ENCODE data around the gene DEPDC4. TPM values are rescaled to one million over a fixed set of nuclear protein-coding genes. Genes with fewer than 3 reads are reported as not detected.
"Not testable (repeated sequence)": the region's sequence is repeated elsewhere in the genome, so short reads cannot be mapped to it uniquely, and the experiment has no call there.

The DEPDC4 gene
- total RNA-seq, 1 donor from 2014 or later: 1.0 TPM

DNA sequence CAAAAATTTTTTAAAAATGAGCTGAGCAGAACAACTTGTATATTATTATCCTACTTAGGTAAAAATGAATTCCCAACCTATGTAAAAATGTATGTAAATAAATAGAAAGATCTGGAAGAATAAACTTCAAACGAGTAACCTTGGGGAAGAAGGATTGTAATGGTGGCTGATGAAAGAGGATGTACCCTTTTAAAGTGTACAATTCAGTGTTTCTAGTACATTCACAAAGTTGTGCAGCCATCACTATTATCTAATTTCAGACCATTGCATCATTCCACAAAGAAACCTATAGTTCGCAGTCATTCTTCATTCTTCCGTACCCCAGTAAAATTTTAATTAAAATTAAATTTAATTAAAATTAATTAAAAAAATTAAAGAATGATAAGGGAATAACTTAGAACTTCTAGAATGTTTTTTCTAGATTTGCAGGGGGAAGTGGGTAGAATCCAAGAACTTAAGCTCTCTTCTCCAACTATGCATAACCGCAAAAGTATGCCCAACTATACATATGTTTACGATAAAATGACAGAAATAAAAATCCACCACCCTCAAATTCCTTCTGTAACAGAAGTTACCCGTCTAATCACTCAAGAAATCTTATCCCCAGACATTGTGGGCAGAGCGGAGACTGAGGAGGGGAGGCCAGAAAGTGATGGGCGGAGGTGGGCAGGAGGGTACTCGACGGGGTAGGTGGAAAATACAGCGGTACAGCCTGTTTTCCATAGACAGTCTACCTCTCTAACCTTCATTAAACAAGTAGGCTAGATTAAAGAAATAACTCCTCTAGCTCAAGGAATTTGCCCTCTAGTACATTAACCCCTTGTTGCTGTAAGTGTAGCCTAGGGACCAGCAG lies 921 bp downstream of the DEPDC4 start:
- peaks cover 15 to 17% (median 15%) of the 10 kb centered on the region in 3 donors for H3K4me1 ChIP-seq (ENCODE audit: control insufficient read depth in 3 of 3, insufficient read depth in 3 of 3, low read length in 3 of 3)
- peak overlapping the region; percentile 69 to 93 (median 87) for H3K4me3 ChIP-seq (ENCODE audit: low read length in 3 of 3)
- no peaks in the 10 kb centered on the region for H3K36me3 ChIP-seq (ENCODE audit: control insufficient read depth in 3 of 3, insufficient read depth in 3 of 3, low read length in 3 of 3)
- peak overlapping the region; percentile 95 for H3K27ac ChIP-seq (ENCODE audit: low read depth, low read length)
- no peaks in the 10 kb centered on the region for H3K9me3 ChIP-seq (ENCODE audit: control insufficient read depth in 3 of 3, low read length in 3 of 3)
- peak overlapping the region in 2 of 3 donors; percentile 92 to 96 for H3K9ac ChIP-seq (ENCODE audit: low read depth in 1 of 3, low read length in 3 of 3)
- no peaks in the 10 kb centered on the region for H3K27me3 ChIP-seq (ENCODE audit: control insufficient read depth in 3 of 3, insufficient read depth in 3 of 3, low read length in 3 of 3)

DNA sequence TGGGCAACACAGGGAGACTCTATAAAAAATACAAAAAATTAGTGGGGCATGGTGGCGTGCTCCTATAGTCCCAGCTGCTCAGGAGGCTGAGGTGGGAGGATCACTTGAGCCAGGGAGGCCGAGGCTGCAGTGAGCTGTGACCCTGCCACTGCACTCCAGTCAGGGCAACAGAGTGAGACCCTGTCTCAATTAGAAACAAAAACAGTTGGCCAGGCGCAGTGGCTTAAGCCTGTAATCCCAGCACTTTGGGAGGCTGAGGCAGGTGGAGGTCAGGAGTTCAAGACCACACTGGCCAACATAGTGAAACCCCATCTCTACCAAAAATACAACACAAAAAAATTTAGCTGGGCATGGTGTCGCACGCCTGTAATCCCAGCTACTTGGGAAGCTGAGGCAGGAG lies 1.8 kb downstream of the DEPDC4 start:
- not testable (repeated sequence) for H3K4me3 ChIP-seq (ENCODE audit: low read length in 3 of 3); H3K27ac ChIP-seq (ENCODE audit: low read depth, low read length); H3K9ac ChIP-seq (ENCODE audit: low read depth in 1 of 3, low read length in 3 of 3); H3K9me3 ChIP-seq (ENCODE audit: control insufficient read depth in 3 of 3, low read length in 3 of 3); H3K36me3 ChIP-seq (ENCODE audit: control insufficient read depth in 3 of 3, insufficient read depth in 3 of 3, low read length in 3 of 3); H3K27me3 ChIP-seq (ENCODE audit: control insufficient read depth in 3 of 3, insufficient read depth in 3 of 3, low read length in 3 of 3)
- H3K4me1 ChIP-seq (ENCODE audit: control insufficient read depth in 3 of 3, insufficient read depth in 3 of 3, low read length in 3 of 3): peaks cover 15 to 17% (median 15%) of the 10 kb centered on the region in 3 donors

DNA sequence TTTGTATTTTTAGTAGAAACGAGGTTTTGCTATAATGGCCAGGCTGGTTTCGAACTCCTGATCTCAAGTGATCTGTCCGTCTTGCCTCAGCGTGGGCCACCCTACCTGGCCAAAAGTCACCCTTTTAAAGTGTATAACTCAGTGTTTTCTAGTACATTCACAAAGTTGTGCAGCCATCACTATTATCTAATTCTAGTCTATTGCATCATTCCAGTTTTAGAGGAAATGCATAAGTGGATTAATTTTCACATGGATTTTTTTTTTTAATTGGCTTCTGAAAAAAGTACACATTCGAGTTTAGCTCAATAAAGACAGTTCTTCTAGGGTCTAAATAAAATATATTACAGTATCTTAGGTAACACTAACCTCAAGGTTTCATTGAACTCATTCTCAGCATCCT lies 3.7 kb downstream of the DEPDC4 start:
- H3K9me3 ChIP-seq (ENCODE audit: control insufficient read depth in 3 of 3, low read length in 3 of 3): no peaks in the 10 kb centered on the region
- H3K27me3 ChIP-seq (ENCODE audit: control insufficient read depth in 3 of 3, insufficient read depth in 3 of 3, low read length in 3 of 3): no peaks in the 10 kb centered on the region
- H3K4me3 ChIP-seq (ENCODE audit: low read length in 3 of 3): no peak overlapping the region
- peaks cover 0 to 7% (median 3%) of the 10 kb centered on the region in 3 donors for H3K4me1 ChIP-seq (ENCODE audit: control insufficient read depth in 3 of 3, insufficient read depth in 3 of 3, low read length in 3 of 3)
- H3K9ac ChIP-seq (ENCODE audit: low read depth in 1 of 3, low read length in 3 of 3): no peak overlapping the region
- no peak overlapping the region for H3K27ac ChIP-seq (ENCODE audit: low read depth, low read length)
- H3K36me3 ChIP-seq (ENCODE audit: control insufficient read depth in 3 of 3, insufficient read depth in 3 of 3, low read length in 3 of 3): no peaks in the 10 kb centered on the region

DNA sequence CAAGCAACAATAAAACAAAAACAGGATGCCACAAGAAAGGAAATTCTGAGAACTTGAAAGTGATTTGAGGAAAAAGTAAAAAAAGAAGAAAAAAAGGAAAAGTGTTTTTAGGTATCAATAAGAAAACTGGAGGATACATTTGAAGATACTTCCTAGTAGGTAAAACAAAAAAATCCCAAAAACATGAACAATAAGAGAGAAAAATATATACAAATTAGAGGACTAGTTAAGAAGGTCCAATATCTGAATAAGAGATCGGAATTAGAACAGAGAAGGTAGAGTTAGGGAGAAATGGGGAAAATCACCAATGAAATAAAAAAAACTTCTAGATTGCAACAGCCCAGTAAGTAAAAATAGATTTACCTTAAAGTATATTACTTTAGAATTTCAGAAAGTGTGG lies 8.8 kb downstream of the DEPDC4 start:
- Histone ChIP-seq H3K9ac (ENCODE audit: low read depth in 1 of 3, low read length in 3 of 3) (no peak overlapping the region), H3K9me3 (ENCODE audit: control insufficient read depth in 3 of 3, low read length in 3 of 3) (no peaks in the 10 kb centered on the region), H3K4me3 (ENCODE audit: low read length in 3 of 3) (no peak overlapping the region), H3K36me3 (ENCODE audit: control insufficient read depth in 3 of 3, insufficient read depth in 3 of 3, low read length in 3 of 3) (no peaks in the 10 kb centered on the region), H3K4me1 (ENCODE audit: control insufficient read depth in 3 of 3, insufficient read depth in 3 of 3, low read length in 3 of 3) (no peaks in the 10 kb centered on the region), H3K27me3 (ENCODE audit: control insufficient read depth in 3 of 3, insufficient read depth in 3 of 3, low read length in 3 of 3) (no peaks in the 10 kb centered on the region), H3K27ac (ENCODE audit: low read depth, low read length) (no peak overlapping the region)

DNA sequence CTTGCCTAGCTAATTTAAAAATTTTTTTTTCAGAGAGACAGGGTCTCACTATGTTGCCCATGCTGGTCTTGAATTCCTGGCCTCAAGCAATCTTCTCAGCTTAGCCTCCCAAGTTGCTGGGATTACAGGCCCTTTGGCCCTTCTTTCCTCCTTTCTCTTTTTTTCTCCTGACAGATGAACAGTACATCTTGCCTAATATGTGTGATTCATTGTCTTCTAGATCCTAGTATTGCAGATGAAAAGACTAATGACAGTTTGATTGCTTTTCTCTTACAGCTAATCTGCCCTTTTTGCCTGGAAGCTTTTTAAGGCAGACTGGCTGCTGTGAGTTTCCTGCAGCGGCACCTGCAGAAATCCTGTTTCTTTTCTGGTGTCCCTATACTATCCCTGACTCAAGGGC lies 12.0 kb downstream of the DEPDC4 start:
- H3K9ac ChIP-seq (ENCODE audit: low read depth in 1 of 3, low read length in 3 of 3): no peak overlapping the region
- H3K4me1 ChIP-seq (ENCODE audit: control insufficient read depth in 3 of 3, insufficient read depth in 3 of 3, low read length in 3 of 3): no peaks in the 10 kb centered on the region
- no peak overlapping the region for H3K27ac ChIP-seq (ENCODE audit: low read depth, low read length)
- no peak overlapping the region for H3K4me3 ChIP-seq (ENCODE audit: low read length in 3 of 3)
- no peaks in the 10 kb centered on the region for H3K9me3 ChIP-seq (ENCODE audit: control insufficient read depth in 3 of 3, low read length in 3 of 3)
- no peaks in the 10 kb centered on the region for H3K27me3 ChIP-seq (ENCODE audit: control insufficient read depth in 3 of 3, insufficient read depth in 3 of 3, low read length in 3 of 3)
- no peaks in the 10 kb centered on the region for H3K36me3 ChIP-seq (ENCODE audit: control insufficient read depth in 3 of 3, insufficient read depth in 3 of 3, low read length in 3 of 3)

DNA sequence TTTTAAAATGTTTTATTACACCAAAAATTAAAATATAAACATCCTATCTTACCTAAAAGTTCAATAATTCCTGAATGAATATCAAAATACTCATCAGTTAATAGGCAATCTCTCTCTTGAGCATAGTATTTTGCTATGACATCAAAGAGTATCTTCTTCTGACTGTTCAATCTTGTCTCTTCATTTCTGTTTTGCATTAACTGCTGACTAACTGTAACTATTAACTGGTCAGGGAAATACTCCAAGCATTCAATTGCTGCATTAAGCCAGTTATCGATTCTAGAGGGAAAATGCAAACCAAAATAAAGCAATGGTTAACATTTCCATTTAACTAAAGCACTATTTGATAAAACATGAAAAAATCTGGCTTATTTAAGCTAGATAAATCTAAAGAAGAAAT lies 13.4 kb downstream of the DEPDC4 start:
- H3K9ac ChIP-seq (ENCODE audit: low read depth in 1 of 3, low read length in 3 of 3): no peak overlapping the region
- no peak overlapping the region for H3K27ac ChIP-seq (ENCODE audit: low read depth, low read length)
- no peaks in the 10 kb centered on the region for H3K27me3 ChIP-seq (ENCODE audit: control insufficient read depth in 3 of 3, insufficient read depth in 3 of 3, low read length in 3 of 3)

DNA sequence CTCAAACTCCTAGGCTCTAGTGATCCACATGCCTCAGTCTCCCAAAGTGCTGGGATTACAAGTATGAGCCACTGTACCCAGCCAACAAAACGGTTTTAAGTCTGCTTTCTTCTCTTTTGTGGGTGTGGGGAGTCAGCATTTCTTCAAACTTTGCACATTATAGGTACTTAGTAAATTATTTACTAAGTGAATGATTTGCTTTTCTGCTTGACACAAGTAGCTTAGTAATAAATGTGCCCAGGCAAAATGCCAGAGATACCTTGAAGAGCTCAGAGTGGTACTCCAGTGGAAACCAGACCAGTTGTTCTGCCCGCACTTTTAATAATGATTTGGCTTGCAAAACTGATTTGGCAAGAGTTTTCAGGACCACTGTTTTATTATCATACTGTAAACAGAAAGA lies 15.0 kb downstream of the DEPDC4 start:
- no peaks in the 10 kb centered on the region for H3K27me3 ChIP-seq (ENCODE audit: control insufficient read depth in 3 of 3, insufficient read depth in 3 of 3, low read length in 3 of 3)
- no peak overlapping the region for H3K4me3 ChIP-seq (ENCODE audit: low read length in 3 of 3)
- no peaks in the 10 kb centered on the region for H3K4me1 ChIP-seq (ENCODE audit: control insufficient read depth in 3 of 3, insufficient read depth in 3 of 3, low read length in 3 of 3)
- no peak overlapping the region for H3K9ac ChIP-seq (ENCODE audit: low read depth in 1 of 3, low read length in 3 of 3)
- no peaks in the 10 kb centered on the region for H3K9me3 ChIP-seq (ENCODE audit: control insufficient read depth in 3 of 3, low read length in 3 of 3)
- no peak overlapping the region for H3K27ac ChIP-seq (ENCODE audit: low read depth, low read length)
- no peaks in the 10 kb centered on the region for H3K36me3 ChIP-seq (ENCODE audit: control insufficient read depth in 3 of 3, insufficient read depth in 3 of 3, low read length in 3 of 3)

More for the DNA sequence above, 13.4 kb downstream of the DEPDC4 start:
- no peaks in the 10 kb centered on the region for H3K4me1 ChIP-seq (ENCODE audit: control insufficient read depth in 3 of 3, insufficient read depth in 3 of 3, low read length in 3 of 3)
- no peak overlapping the region for H3K4me3 ChIP-seq (ENCODE audit: low read length in 3 of 3)
- H3K36me3 ChIP-seq (ENCODE audit: control insufficient read depth in 3 of 3, insufficient read depth in 3 of 3, low read length in 3 of 3): no peaks in the 10 kb centered on the region
- no peaks in the 10 kb centered on the region for H3K9me3 ChIP-seq (ENCODE audit: control insufficient read depth in 3 of 3, low read length in 3 of 3)

DNA sequence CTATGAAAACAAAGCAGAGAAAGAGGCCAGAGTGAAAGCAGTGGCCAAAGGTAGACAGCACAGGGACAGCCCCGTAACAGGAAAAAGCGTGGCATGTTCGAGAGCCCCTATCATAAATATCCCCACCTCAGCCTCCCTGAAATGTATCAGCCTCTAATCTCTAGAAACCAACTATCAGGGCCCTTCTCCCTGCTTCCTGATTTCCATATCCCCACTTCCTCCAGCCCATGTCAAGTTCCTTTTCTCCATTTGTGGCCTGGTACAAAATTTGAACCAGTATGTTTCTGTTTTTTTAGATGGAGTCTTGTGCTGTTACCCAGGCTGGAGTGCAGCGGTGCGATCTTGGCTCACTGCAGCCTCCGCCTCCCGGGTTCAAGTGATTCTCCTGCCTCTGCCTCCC lies 16.9 kb downstream of the DEPDC4 start:
- no peak overlapping the region for H3K27ac ChIP-seq (ENCODE audit: low read depth, low read length)
- H3K27me3 ChIP-seq (ENCODE audit: control insufficient read depth in 3 of 3, insufficient read depth in 3 of 3, low read length in 3 of 3): no peaks in the 10 kb centered on the region
- H3K9me3 ChIP-seq (ENCODE audit: control insufficient read depth in 3 of 3, low read length in 3 of 3): no peaks in the 10 kb centered on the region
- H3K4me1 ChIP-seq (ENCODE audit: control insufficient read depth in 3 of 3, insufficient read depth in 3 of 3, low read length in 3 of 3): no peaks in the 10 kb centered on the region
- no peaks in the 10 kb centered on the region for H3K36me3 ChIP-seq (ENCODE audit: control insufficient read depth in 3 of 3, insufficient read depth in 3 of 3, low read length in 3 of 3)
- no peak overlapping the region for H3K9ac ChIP-seq (ENCODE audit: low read depth in 1 of 3, low read length in 3 of 3)
- H3K4me3 ChIP-seq (ENCODE audit: low read length in 3 of 3): no peak overlapping the region

DNA sequence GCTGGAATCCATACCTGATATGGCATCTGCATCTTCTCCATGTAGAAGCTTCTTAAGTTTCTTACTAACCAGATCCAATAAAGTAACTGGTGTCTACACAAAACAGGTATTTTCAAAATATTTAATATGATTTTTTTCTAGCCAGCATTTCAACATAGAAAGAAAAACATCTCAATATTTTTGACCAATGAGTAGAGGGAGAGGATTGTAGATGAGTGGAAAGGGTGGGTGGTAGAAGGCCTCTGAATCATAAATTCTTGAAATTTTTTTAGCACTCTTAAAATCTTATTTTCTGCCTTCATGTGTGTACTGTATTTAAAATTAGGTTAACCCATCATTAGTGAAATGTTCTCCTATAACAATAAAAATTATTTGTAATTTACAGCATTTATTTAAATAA lies 18.0 kb downstream of the DEPDC4 start:
- H3K27ac ChIP-seq (ENCODE audit: low read depth, low read length): no peak overlapping the region
- H3K9ac ChIP-seq (ENCODE audit: low read depth in 1 of 3, low read length in 3 of 3): no peak overlapping the region
- no peaks in the 10 kb centered on the region for H3K4me1 ChIP-seq (ENCODE audit: control insufficient read depth in 3 of 3, insufficient read depth in 3 of 3, low read length in 3 of 3)
- H3K4me3 ChIP-seq (ENCODE audit: low read length in 3 of 3): no peak overlapping the region
- no peaks in the 10 kb centered on the region for H3K36me3 ChIP-seq (ENCODE audit: control insufficient read depth in 3 of 3, insufficient read depth in 3 of 3, low read length in 3 of 3)
- no peaks in the 10 kb centered on the region for H3K9me3 ChIP-seq (ENCODE audit: control insufficient read depth in 3 of 3, low read length in 3 of 3)
- H3K27me3 ChIP-seq (ENCODE audit: control insufficient read depth in 3 of 3, insufficient read depth in 3 of 3, low read length in 3 of 3): no peaks in the 10 kb centered on the region

DNA sequence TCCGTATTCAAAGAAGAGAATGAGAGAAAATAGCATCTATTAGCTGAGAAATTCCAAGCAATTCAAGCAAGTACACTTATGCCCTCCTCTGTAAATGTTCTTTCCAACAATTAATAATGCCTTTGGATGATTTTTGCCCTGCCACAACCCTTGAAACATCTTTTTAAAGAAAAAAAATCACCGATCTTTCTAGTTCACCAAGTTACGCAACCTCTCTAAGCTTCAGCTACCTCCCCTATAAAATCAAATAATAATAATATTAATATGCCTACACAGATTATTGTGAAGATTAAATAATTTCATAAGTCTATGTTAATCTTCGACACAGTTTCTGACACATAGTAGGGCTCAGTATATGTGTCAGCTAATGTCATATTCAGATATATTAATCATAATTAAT lies 19.1 kb downstream of the DEPDC4 start:
- Histone ChIP-seq H3K27me3 (ENCODE audit: control insufficient read depth in 3 of 3, insufficient read depth in 3 of 3, low read length in 3 of 3) (no peaks in the 10 kb centered on the region), H3K4me3 (ENCODE audit: low read length in 3 of 3) (no peak overlapping the region), H3K27ac (ENCODE audit: low read depth, low read length) (no peak overlapping the region), H3K9ac (ENCODE audit: low read depth in 1 of 3, low read length in 3 of 3) (no peak overlapping the region), H3K9me3 (ENCODE audit: control insufficient read depth in 3 of 3, low read length in 3 of 3) (no peaks in the 10 kb centered on the region), H3K4me1 (ENCODE audit: control insufficient read depth in 3 of 3, insufficient read depth in 3 of 3, low read length in 3 of 3) (no peaks in the 10 kb centered on the region), H3K36me3 (ENCODE audit: control insufficient read depth in 3 of 3, insufficient read depth in 3 of 3, low read length in 3 of 3) (no peaks in the 10 kb centered on the region)

Data from skeletal muscle tissue (tissue), 4 donors.